Stimulated activated CD4-positive, alpha-beta T cell treated with anti-CD3 and anti-CD28 coated beads, Interleukin-4, amount 100 ng/mL, for 24 hours (primary cell): Measurements from ENCODE around the gene TUBG2.
"Not testable (repeated sequence)": the region's sequence is repeated elsewhere in the genome, so short reads cannot be mapped to it uniquely, and the experiment has no call there.

Source experiments
- DNase-seq: peaks from one replicate; pipeline ENCODE4 v3.0.0-alpha.2; 2020

Gene TUBG2

DNA sequence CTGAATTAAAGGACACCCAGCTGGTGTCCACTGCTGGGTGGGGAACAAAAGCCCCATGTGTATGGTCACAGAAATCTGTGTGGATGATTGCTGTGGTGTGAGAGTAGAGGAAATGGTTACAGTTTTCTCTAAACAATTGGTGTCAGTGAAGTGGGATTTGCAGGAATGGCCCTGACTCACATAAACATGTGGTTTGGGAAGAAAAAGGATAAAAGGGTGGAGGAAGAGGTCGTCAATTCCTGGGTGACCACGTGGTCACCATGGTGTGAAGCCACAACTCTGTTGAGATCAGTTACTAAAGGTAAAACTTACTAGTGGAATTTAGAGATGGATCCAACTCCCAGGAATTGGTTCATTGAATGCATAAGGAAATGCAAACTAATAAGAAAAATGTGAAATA is 3.6 kb upstream of the TUBG2 start:
- no peak for DNase-seq

DNA sequence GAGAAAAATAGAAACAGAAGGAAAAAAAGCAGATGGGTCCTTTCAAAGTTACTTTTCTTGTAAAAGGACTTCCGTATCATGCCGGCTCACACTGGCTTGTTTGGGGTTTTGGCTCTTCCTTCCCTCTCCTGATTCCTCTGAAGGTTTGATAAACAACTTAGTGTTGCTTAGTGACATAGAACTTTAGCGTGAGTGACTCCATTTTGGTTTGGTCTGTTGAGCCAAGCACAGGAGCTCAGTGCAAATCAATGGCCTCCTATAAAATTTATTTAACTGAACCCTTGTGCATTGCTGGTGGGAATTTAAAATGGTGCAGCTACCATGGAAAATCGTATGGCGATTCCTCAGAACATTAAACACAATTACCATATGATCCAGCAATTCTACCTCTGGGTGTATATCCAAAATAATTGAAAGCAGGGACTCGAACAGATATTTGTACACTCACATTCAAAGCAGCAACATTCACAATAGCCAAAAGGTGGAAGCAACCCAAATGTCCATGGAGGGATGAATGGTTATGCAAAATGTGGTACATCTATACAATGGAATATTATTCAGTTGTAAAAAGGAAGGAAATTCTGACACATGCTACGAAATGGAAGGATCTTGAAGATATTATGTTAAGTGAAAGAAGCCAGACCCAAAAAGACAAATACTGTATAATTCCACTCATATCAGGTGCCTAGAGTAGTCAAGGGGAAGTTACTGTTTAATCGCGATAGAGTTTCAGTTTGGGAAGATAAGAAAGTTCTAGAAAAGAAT is 1.1 kb upstream of the TUBG2 start:
- no peak for DNase-seq

DNA sequence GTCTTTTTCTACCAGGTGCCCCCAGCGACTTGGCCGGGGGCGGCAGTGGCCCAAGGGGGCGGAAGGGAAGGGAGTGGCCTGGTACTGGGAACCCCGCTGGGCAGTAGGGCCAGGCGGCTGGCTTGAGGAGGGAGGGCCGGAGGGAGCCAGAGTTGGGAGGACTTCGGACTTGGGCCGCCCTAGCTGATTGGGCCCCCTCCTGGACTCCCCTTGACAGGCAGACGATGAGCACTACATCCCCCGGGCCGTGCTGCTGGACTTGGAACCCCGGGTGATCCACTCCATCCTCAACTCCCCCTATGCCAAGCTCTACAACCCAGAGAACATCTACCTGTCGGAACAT is 819 bp downstream of the TUBG2 start:
- not testable (repeated sequence) for DNase-seq

DNA sequence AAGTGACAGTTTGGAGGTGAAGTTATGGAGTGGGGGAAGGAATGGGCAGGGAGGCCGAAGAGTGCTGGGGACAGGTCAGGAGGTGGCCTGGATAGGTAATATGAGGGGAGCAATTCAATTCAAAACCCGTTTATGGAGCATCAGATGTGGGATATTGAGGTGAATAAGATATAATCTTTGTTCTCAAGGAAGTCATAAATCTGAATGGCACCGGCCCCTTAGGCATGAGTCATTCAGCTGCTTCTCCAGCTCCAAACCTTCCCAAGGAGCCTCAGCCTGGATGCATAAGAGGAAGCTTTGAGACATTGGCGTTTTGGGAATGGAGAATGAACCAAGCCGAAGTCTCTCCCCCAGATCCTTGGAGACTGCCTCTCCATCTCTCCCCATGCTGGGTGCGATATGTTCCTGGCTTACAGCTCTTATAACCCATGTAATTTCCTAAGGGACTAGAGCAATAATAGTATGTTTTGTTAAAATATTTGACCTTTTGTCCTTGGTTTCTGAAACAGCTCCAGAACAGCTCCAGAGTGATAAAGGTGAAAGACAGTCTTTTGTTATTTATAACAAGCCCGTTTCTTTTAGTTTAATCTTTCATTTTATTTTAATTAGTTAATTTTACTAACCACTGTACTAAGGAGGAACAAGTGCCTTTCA is 1.7 kb downstream of the TUBG2 start:
- no peak for DNase-seq

DNA sequence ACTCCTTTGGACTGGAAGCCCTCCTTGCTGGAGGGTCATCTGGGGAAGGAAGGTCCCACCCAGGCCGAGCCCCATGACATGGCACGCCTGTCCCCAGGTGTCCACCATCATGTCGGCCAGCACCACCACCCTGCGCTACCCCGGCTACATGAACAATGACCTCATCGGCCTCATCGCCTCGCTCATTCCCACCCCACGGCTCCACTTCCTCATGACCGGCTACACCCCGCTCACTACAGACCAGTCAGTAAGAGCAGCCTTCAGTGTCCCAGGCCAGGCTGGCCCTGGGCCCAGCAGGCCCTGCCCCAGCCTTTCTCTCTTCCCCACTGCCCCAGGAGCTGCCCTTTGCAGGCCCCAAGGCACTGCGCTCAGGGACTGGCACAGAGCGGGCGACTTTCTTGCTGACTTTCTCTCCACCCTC is 6.5 kb downstream of the TUBG2 start:
- DNase-seq, result no peak

DNA sequence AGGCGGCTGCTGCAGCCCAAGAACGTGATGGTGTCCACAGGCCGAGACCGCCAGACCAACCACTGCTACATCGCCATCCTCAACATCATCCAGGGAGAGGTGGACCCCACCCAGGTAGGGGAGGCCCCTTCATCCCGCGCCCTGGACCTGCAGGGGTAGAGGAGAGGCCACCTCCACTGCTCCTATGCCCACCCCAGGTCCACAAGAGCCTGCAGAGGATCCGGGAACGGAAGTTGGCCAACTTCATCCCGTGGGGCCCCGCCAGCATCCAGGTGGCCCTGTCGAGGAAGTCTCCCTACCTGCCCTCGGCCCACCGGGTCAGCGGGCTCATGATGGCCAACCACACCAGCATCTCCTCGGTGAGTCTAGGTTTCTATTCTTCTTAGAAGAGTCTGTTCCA is 7.0 kb downstream of the TUBG2 start:
- DNase-seq, result not testable (repeated sequence)

DNA sequence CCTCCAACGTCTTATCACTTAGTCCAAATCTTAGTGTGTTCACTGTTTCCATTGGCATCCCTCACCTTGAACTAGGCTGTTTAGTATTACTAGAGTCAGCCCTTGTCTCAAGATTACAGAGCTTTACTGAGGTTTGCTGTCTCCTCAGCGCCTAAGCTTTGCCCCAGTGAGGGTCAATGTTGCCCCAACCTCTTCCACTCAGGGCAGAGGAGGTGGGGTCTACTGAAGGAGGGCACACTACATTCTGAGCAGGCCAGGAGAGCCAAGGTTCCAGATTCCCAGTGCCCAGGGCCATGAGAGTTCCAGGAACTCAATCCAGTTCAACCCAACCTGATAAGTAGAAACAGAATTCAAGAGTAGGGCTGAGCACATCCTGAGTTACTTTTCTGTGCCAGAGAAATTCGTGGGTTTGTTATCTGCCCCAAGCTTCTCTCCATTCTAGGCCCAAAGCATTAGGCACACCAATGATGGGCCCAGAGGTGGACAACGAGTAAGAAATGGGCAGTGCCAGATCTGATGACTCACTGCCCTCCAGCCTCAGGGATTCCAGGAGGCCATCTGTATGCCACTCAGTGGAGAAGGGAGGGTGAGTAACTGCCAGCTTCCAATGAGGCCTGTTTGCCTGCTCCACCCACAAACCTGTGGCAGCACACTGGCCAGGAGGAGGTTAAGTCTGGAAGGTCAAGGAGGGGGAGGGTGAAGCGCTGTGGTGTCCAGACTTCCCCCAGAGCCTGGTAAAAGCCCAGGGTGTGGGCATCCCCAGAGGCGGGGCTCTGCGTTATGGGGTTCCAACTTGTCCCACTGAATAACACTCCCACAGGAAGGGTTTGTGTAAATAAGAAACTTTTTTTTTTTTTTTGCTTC is 8.2 kb downstream of the TUBG2 start:
- no peak for DNase-seq

DNA sequence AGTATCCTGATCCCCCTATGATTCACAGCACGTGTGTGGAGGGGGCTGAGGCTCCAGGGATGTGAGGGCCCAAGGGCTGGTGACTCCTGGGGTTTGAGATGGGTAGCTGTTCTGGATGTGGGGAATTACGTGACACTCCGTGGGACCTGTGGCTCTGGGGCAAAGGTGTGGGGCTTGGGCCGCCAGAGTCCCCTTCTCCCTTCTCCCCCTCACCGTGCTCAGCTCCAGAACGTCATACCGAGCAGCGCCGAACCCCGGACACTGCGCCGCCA is 10.6 kb downstream of the TUBG2 start:
- no peak for DNase-seq

DNA sequence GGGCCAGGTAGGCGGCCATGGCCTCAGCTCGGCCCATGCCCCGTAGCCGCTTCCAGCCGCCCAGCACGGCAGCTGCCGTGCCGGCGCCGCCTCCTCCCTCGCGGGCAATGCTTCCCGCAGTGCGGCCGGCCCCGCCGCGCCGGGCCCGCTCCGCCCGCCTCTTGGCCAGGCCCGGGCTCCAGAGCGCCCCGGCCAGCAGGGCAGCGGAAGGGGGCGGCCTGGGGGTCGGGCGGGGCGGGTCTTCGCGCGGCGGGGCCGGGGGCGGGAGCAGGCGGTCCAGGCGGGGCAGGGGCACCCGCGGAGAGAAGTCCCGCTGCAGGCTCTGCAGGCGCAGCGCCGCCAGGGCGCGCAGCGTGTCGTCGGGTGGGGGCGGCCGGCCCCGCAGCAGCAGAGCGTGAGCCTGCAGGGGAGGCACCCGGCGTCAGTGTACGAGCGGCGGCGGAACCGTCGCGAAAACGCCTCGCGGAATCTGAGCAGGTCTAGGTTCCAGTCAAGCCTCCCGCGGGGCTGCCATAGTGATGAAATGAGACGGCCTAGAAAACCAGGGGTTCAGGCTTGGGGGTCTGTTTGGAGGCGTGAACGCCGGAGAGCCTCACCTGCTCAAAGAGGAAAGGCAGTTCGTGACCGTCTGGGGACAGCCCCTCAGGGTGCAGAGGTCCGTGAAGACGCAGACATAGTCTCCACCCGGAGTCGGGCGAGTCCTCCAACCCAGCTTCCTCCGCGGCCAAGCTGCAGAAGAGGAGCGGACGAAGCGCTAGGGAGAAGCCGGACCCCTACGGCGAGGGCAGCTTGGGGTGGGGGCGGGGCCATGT is 11.1 kb downstream of the TUBG2 start:
- peak; percentile 47 for DNase-seq

DNA sequence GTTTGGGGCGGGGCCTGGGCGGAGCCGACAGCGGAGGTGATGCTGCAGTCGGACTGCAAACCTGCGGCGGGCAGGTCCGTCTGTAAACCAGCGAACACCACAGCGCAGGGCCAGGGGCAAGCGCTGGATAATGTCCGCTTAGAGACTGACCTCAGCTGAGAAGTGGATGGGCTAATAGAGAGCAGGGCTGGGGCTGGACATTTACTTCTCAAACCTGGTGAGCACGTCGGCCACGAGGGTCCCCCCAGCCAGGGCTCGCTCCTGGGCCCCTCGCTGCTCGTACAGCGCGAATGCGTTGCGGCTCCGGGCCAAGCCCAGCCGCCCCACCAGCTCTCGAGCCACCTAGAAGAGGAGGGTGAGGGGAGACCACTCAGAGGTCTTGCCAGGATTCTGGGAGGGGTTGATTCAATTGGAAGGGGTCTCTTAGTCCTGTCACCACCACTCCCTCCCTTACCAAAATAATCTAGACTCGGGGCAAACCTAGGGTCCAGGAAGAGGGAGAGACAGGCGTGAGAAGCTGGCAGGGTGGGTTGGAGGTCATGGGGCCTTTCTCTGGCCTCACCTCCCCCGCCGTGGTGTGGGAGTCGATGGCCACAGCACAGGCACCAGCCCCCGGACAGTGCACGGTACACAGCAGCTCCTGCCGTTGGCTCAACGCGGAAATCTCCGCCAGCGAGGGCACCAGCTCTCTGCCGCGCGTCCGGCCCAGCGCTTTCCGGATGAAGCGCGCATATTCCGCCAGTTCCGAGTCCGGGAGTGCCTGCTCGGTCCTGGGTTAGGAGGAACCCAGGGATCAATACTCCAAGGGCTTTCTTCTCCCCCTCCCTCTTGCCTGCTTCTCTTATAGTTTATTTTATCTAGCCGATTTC is 11.9 kb downstream of the TUBG2 start:
- no peak for DNase-seq

DNA sequence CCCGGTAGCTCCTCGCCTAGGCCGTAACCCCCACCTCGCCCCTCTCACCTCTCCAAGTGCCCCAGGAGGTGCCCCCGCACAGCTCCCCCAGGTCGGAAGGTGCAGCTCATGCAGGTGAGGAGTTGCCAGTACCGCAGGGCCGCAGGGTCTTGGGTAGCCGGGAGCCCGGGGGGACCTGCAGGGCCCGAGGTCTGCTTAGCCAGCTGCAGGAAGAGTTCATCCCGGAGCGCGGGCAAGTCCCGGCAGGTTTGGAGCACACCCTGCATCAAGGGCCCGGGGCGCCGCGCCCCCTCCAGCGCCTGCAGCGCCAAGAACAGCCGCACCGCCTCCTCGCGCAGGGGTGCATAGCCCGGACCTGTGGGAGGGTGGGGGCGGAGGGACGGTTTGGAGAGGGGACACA is 13.0 kb downstream of the TUBG2 start:
- no peak for DNase-seq

DNA sequence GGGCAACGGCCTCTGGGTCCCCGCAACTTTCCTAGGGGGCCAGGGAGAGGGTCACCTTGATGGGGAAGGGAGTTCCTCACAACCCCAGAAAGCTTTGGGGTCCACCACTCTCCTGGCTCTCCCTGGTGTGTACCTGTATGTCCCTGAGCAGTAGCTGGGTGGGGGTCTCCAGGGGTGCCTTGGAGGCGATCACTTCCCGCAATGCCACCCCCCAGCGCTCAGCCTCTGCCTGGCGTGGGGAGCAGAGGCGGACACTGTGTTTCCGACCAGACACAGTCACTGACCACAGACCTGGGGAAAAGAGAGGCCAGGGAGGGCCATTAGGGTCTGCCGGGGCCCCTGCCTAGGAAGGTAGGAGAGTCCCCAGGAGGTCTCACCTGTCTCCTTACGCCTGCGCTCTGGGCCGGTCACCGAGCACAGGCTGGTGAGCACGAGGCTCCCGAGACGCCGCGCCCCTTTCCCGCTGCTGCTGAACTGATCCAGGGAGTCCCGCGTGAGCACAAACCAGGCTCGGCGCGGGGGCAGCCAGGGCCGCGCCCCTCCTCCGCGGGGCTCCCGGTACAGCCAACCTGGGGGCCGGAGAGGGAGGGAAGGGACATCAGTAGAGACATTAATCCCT is 14.3 kb downstream of the TUBG2 start:
- DNase-seq, result no peak

DNA sequence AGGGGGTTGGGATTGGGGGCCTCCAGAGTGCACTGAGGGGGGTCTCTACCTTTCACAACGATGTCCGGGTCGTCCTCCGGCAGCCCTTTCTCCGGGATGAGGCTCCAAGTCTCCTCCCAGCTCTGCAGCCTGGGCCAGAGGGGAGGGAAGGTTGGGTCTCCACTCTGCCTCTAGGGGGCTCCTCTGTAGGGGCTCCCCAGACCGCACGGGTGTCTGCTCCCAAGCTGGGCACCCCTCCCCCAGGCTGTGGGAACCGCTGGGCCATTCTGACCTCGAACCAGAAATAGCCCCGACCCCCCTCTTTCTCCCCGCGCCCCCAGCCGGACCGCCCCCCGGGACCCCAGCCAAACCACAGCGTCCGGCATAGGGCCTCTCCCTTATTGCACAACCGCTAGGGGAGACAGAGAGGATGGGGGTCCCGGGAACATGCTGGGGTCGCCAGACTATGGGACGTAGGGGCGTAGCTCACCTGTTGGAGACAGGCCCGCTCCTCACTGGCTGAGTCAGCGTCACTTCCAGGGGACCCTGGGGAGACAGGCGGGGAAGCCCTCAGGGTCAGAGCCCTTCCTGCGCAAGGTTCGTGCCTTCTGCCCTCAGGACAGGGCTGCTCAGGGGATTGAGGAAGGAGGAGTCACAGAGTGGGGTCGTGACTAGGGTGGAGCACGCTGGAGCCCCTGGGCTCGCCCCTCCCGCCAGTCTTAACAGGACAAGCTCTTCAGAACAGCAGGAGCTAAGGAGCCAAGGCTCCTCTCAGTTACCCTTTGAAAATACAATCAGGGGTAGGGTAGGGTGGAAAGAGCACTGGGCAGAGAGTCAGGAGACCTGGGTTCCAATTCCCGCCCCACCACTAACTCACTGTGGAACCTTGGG is 15.0 kb downstream of the TUBG2 start:
- DNase-seq, result no peak

DNA sequence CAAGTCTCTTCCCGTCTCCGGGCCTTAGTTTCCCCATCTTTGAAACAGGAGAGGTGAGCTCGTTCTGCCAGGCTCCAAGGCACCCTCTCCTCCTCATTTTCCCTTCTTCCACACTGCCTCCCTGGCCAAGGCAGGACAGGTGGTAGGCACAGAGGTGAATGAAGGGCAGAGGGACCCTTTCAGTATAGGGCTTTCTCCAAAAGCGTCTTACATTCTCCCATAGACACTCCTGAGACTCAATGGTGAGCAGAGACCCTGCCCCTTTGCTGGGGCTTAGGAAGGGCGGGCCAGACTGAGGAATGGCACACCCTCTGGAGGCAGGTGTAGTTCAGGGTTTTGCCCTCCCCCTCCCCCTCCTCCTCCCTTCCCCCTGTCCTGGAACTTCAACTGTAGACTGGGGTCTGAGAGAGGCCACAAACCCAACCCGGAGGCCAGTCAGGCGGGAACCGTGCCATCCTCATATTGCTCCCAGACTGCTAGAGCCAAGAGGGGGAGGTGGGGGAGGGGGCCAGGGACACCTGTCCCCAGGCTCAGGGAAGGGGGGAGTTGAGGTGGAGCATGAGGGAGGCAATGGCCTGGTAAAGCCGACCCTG is 15.8 kb downstream of the TUBG2 start:
- no peak for DNase-seq

DNA sequence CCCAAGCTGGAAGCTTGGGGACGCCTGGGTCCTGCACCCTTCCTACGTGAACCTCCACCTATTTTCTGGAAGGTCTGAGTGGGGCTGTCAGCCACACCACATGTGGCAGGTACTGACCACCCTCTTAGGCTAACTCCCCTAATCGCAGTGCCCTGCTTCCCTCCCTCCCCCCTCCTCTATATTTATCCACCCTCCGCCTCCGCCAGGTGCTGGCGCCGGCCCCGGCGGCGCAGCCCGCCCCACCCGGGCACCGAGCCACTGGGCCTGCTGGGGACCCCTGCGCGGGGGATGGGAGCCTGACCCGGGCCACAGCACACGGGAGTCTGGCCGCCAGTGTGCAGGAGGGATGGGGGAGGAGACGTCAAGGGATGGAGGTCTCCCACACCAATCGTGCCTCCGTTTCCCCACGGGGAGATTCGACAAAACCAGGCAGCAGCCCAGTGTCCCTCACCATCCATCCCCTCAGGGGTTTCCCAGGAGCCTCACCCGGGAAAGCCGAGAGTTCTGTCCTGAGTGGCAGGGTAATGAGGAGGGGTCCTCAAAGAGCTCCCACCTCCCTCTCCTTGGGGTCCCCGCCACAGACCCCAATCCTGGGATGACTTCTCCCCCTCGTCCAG is 16.4 kb downstream of the TUBG2 start:
- DNase-seq, result no peak

DNA sequence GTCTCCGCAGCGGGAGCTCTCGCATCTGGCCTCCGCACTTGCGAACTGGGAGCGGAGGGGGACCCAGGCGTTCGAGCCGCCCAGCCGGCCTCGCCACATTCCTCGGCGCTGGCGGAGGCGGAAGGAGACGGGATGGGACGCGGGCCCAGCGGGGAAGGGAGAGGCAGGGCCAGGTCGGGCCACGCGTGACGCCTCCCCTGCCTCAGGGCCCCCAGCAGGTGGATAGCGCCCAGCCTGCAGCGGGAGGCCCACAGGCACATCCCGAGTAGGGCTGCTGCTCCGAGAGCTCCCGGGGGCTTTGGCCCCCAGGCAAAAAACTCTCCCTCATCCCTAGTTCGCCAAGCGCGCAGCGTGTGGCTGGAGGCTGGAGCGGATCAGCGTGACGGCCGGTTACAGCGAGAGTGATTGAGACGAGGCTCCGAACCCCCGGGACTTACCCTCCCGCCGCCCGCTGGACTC is 16.9 kb downstream of the TUBG2 start:
- DNase-seq, result no peak

DNA sequence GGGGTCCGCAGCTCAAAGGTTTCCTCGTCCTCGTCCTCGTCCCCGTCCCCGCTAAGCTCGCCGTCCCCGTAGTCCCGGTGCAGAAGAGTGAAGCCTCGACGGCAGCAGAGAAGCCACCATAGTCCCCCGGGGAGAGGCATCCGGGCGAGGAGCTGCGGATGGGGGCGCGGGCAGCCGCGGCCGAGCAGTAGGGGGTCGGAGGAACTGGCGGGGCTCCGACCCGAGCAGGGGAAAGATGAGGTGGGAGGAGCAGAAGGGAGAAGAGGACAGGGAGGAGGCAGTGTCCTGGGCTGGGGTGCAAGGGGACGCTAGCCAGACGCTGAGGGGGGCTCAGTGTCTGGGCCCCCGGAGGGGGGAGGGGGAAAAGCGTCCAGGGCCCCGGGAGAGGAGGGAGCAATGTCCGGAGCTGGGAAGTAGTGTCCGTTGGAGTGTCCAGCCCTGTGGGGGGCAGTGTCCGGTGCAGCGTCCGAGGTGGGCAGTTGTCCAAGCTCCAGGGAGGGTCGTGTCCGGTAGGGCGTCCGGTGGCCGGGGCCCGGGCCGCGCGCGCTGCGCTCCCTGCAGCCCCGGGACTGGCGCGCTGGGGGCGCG is 17.4 kb downstream of the TUBG2 start, which contains the start of gene PLEKHH3:
Gene PLEKHH3, minus strand, starts transcription at position 571 of the 588 bp plus-strand sequence. Its CDS starts 431 bp downstream, at position 140.
- no peak for DNase-seq

DNA sequence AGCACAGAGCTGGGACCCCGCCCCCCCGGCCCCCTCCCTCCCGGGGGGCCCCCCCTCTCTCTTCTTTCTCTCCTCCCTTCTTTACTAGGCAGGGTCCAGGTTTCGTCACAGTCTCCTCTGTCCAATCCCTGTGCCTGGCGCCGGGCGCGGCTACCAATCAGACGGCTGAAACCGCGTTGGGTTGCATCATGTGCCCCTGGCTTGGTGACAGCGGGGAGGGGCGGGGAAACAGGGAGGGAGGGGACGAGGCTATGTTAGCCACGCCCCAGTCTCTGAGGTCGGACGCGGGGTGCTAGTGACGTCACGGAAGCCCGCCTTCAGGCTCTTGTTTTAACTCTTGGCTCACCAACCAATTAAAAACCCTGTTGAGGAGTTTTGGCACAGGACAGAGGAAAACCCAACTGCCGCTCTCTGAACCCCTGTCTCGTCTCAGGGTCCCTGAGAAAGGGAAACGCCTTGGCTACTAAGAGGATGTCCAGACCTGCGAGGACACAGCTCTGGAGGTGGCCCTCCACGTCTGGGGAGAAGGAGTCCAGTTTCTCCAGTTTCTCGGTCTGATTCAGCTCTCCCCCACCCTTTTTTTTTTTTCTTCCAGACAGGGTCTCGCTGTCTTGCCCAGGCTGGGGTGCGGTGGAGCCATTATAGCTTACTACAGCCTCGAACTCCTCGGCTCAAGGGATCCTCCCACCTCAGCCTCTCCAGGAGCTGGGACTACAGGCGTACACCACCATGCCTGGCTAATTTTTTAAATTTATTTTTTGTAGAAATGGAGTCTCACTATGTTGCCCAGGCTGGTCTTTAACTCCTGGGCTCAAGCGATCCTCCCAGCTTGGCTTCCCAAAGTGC is 18.2 kb downstream of the TUBG2 start:
- DNase-seq, result peak; percentile 98
